Nephron (organoid): ENCODE measurements around the gene TBC1D7.

Experiments used
- H3K27ac Mint-ChIP-seq, 3 experiments: 2 replicates each; pipeline ENCODE4 v1.8.0; 2020; ENCODE audit warnings: mixed read lengths in 3 of 3, mild to moderate bottlenecking in 2 of 3, moderate library complexity in 1 of 3
- H3K27me3 Mint-ChIP-seq: 2 replicates; pipeline ENCODE4 v1.8.0; 2021; ENCODE audit warnings: low read depth, mild to moderate bottlenecking, moderate library complexity, mixed read lengths
- H3K36me3 Mint-ChIP-seq: 2 replicates; pipeline ENCODE4 v1.8.0; 2020; ENCODE audit warnings: low read depth, mixed read lengths
- H3K4me1 Mint-ChIP-seq: 2 replicates; pipeline ENCODE4 v1.8.0; 2020; ENCODE audit warnings: mixed read lengths
- H3K4me3 Mint-ChIP-seq, 3 experiments: 2 replicates each; pipeline ENCODE4 v1.8.0; 2020; ENCODE audit warnings: mild to moderate bottlenecking in 3 of 3, mixed read lengths in 3 of 3, moderate library complexity in 2 of 3
- H3K9me3 Mint-ChIP-seq: 2 replicates; pipeline ENCODE4 v1.8.0; 2020; ENCODE audit warnings: mixed read lengths
- CTCF ChIP-seq, 3 experiments: fragments of 200-600 bp; sonication (generic); IDR thresholded peaks; one replicate each; pipeline ENCODE4 v1.5.0; 2021; ENCODE audit warnings: antibody characterized with exemption in 3 of 3; ENCODE audit not compliant: unreplicated experiment in 3 of 3

Gene TBC1D7

GRCh38 chr6:13319891-13320564 lies 8.3 kb downstream of the TBC1D7 start:
- TF ChIP-seq CTCF (IDR thresholded peaks at IDR 0.05; ENCODE audit: unreplicated experiment in 3 of 3) = no peak
- Mint-ChIP-seq H3K4me3 (no peak overlapping the region), H3K36me3 (peaks cover 86% of the 10 kb centered on the region), H3K27me3 (no peaks in the 10 kb centered on the region), H3K9me3 (no peaks in the 10 kb centered on the region), H3K4me1 (peaks cover 5% of the 10 kb centered on the region), H3K27ac (no peak overlapping the region)

- TF ChIP-seq CTCF (IDR thresholded peaks at IDR 0.05; ENCODE audit: unreplicated experiment in 3 of 3) = no peak
- Mint-ChIP-seq H3K36me3 (peaks cover 86% of the 10 kb centered on the region), H3K27ac (peak overlapping the region; percentile 23 to 72 (median 63)), H3K4me3 (no peak overlapping the region), H3K4me1 (peaks cover 5% of the 10 kb centered on the region), H3K27me3 (no peaks in the 10 kb centered on the region), H3K9me3 (no peaks in the 10 kb centered on the region)
Measured at GRCh38 chr6:13318821-13319220, 9.5 kb downstream of the TBC1D7 start.

- Mint-ChIP-seq H3K27me3 (no peaks in the 10 kb centered on the region), H3K36me3 (peaks cover 89% of the 10 kb centered on the region), H3K27ac (peak overlapping the region in 1 of 3 experiments; percentile 62), H3K4me3 (no peak overlapping the region), H3K9me3 (no peaks in the 10 kb centered on the region), H3K4me1 (no peaks in the 10 kb centered on the region)
- no peak for TF ChIP-seq CTCF (IDR thresholded peaks at IDR 0.05; ENCODE audit: unreplicated experiment in 3 of 3)
Measured at GRCh38 chr6:13315896-13316295, 12.4 kb downstream of the TBC1D7 start.

GRCh38 chr6:13314806-13315205 lies 13.5 kb downstream of the TBC1D7 start:
- H3K9me3 Mint-ChIP-seq = no peaks in the 10 kb centered on the region
- H3K36me3 Mint-ChIP-seq = peaks cover 86% of the 10 kb centered on the region
- H3K27me3 Mint-ChIP-seq = no peaks in the 10 kb centered on the region
- H3K4me3 Mint-ChIP-seq = no peak overlapping the region
- H3K27ac Mint-ChIP-seq = peak overlapping the region in 2 of 3 experiments; percentile 29 to 42
- no peaks in the 10 kb centered on the region for H3K4me1 Mint-ChIP-seq
- no peak for TF ChIP-seq CTCF (IDR thresholded peaks at IDR 0.05; ENCODE audit: unreplicated experiment in 3 of 3)

- no peak for TF ChIP-seq CTCF (IDR thresholded peaks at IDR 0.05; ENCODE audit: unreplicated experiment in 3 of 3)
Measured at GRCh38 chr6:13311155-13311554, 17.2 kb downstream of the TBC1D7 start.

GRCh38 chr6:13308332-13308731 lies 20.0 kb downstream of the TBC1D7 start:
- H3K27ac Mint-ChIP-seq = peak overlapping the region in 2 of 3 experiments; percentile 29 to 37

More at GRCh38 chr6:13311155-13311554, 17.2 kb downstream of the TBC1D7 start:
- Mint-ChIP-seq H3K27me3 (no peaks in the 10 kb centered on the region), H3K27ac (peak overlapping the region in 2 of 3 experiments; percentile 61 to 65), H3K4me3 (no peak overlapping the region), H3K9me3 (no peaks in the 10 kb centered on the region), H3K4me1 (no peaks in the 10 kb centered on the region), H3K36me3 (peaks cover 85% of the 10 kb centered on the region)

More at GRCh38 chr6:13308332-13308731, 20.0 kb downstream of the TBC1D7 start:
- Mint-ChIP-seq H3K27me3 (no peaks in the 10 kb centered on the region), H3K9me3 (no peaks in the 10 kb centered on the region), H3K36me3 (peaks cover 77% of the 10 kb centered on the region), H3K4me1 (peaks cover 14% of the 10 kb centered on the region), H3K4me3 (no peak overlapping the region)
- TF ChIP-seq CTCF (IDR thresholded peaks at IDR 0.05; ENCODE audit: unreplicated experiment in 3 of 3) = no peak
